Renal cortical epithelial cell (primary cell): ENCODE measurements around the gene DYNLT3. TPM values are rescaled to one million over a fixed set of nuclear protein-coding genes. Genes with fewer than 3 reads are reported as not detected.

Source experiments
- DNase-seq: peaks from one replicate; pipeline ENCODE4 v3.0.0-alpha.2; 2011; ENCODE audit warnings: low read depth
- total RNA-seq: library from RNA; depleted of rRNA; stranded (reverse); fragments of >200 nt; gene quantifications from 2 replicates; pipeline ENCODE4 v1.2.3, GENCODE V29; 2014

DYNLT3 gene
- total RNA-seq, result 49.9 and 79.0 TPM in 2 replicates

DNA sequence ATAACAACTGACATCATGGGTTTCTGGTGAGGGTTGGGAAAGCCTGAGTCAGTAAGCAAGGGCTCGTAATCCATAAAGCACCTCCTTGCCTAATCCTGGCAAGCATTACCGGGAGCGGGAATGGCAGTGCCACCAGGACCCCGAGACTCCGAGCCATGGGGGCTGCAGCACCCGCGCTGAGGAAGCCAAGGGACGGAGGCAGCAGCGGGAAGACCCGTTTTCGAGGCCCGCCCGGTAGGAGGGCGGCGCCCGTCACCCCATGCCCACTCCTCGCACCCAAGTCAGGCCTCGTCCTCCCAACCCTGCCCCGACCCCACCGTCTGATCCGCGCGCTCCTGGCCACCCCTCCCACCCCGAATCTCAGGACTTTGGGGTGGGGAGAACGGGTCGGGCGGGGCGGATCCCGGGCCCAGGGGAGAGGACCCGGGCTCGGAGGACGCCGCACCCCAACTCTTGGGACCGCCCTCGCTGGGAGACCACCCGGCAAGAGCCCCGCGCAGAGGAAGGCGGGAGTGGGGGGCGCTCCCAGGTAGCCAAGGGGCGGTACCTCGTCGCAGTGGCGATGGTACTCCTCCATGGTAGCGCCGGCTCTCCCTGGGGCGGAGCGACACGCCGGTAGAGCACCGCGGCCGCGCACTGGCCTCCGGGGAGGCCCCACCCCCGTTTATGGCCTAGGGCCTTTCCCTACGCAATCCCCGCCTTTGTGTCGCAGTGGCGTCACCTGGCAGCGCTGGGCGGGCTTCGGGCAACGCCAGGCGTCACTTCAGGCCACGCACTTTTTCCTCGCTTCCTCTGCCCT lies at the start of gene DYNLT3:
DYNLT3 (minus strand) TSS at position 638 of the 799 bp plus-strand sequence; CDS start at position 577, 61 bp downstream.
- DNase-seq, result peak; percentile 39

- peak; percentile 29 for DNase-seq
Observed at GRCh38 chrX:37896511-37896890, 49.1 kb upstream of the DYNLT3 start.

DNA sequence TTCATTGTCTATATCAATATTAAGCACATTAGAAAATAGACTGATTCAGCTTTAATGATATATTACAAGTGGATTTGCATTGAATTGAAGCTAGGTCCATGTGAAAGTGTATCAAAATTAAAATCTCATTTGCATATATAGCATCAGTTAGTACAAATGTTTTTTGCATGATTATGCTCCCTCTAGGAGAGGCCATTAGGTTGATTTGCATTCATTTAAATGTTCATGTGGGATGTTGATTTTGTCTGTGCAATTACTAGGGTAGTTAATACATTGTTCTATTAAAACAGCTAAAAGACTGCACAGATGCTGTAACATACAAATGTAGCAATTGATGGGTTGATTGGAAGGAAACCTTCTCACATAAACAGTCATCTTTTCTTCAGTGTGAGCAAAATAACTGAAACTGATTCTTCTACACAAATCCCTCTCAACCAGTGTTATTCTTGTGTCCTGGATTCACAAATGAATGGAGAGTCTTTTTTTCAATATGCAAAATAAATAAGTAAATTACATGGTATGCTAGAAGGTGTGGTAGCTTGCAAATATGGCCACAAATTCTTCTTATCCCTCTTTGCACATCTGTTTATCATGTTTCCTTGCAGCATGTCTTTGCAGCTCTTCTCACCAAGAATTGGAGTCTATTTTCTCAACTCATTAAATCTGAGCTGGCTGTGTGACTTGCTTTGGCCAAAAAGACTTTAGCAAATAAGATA lies 48.6 kb upstream of the DYNLT3 start:
- no peak for DNase-seq

DNA sequence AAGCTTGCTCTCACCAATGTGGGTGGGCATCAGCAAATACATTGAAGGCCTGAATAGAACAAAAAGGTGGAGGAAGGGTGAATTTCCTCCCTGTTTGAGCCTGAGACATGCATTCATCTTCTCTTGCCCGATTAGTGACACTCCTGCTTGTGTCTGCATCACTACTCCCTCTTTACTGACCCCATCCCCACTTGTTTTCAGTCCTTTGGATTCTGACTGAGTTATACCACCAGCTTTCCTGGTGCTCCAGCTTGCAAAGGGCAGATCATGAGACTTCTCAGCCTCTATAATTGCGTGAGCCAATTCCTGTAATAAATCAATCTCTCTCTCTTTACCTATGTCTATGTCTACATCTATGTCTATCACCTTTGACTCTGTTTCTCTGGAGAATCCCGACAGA lies 47.4 kb upstream of the DYNLT3 start:
- no peak for DNase-seq

GRCh38 chrX:37888010-37888409 lies 40.6 kb upstream of the DYNLT3 start:
- DNase-seq, result no peak

- DNase-seq, result no peak
Observed at GRCh38 chrX:37887347-37887746, 40.0 kb upstream of the DYNLT3 start.

- DNase-seq, result peak; percentile 49
Observed at GRCh38 chrX:37883196-37883595, 35.8 kb upstream of the DYNLT3 start.

GRCh38 chrX:37879692-37880091 lies 32.3 kb upstream of the DYNLT3 start:
- no peak for DNase-seq

DNA sequence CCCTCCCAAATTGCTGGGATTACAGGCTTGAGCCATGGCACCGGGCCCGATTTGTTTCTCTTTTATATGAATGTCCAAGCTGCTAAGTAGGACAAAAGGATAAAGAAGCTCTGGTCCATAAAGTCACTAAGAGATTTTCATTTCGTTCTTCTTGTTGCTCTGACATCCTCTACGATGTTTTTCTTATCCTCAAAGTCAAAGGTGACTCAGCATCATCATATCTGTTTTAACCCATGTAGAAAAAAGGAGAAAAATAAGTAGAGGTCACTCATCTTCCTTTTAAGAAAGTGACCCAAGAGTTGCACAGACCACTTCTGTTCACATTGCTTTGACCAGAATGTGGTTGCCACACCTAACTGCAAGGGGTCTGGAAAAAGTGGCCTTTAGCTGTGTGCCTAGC lies 29.3 kb upstream of the DYNLT3 start:
- DNase-seq, result no peak

GRCh38 chrX:37875675-37876074 lies 28.3 kb upstream of the DYNLT3 start:
- DNase-seq, result no peak

DNA sequence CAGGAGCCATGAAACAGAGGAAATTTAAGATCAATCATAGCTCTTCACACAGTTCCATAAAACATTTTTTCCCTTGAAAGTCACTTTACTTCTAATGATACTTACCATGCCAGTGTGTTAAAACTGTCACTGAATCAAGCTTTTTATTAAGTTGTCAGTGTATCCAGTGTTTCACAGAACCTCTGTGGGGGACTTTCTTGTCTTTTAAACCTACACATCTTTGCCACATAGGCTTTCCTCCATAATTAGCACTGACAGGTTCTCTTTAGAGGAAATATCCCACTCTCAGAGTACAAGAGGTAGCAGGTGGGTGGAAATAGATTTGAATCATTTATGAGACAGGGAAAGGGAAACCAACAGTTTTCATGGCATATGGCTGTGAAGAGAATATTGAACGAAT lies 25.8 kb upstream of the DYNLT3 start:
- no peak for DNase-seq

- DNase-seq, result no peak
Observed at GRCh38 chrX:37872303-37872655, 24.9 kb upstream of the DYNLT3 start.

DNA sequence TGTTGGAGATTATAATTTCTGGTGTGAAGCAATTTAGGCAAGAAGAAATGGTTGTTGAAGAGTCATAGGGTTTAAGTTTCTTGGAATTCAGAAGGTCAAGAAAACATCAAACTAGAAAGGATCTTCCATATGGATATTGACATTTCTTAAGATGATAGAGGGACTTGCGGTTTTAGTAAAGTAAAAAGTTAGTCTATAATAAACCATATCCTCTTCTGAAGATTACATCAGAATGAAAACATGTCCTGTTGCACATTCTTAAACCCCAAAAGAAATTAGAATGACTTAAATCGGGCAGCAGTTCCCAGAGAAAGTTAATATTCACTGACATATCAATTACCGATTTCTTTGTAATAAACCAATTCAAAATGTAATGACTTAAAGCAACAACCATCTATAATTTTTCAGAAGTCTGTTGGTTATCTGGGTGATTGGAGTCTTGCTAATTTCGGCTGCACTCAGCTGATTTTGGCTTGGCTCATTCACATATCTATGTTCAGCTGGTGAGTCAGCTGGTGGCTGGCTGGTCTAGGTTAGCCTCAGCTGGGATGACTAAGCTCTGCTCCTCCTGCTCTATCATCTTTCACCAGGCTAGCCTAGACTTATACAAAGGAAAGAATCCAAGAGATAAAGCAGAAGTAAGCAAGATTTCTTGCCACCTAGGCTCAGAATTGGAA lies 24.4 kb upstream of the DYNLT3 start:
- DNase-seq, result peak; percentile 76

DNA sequence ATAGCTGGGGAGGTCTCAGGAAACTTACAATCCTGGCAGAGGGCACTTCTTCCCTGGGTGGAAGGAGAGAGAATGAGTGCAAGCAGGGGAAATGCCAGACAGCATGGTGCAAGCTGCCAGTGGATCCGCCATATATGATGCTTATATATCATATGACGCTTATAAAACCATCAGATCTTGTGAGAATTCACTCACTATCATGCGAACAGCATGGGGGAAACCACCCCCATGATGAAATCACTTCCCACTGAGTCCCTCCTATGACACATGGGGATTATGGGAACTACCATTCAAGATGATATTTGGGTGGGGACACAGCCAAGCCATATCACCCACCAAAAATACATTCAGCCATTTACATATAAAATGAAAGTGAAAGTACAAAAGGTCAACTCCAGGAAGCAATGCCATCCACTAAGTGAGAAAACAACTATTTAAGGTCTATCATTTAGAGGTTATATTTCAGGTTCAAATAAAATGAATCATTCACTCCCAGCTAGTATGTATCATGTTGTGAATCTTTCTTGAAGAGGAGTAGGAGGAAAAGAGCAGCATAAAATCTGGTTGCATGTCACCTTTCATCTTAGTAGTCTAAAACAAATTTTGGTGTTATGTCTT lies 20.3 kb upstream of the DYNLT3 start:
- DNase-seq, result no peak

- no peak for DNase-seq
Observed at GRCh38 chrX:37863728-37864127, 16.4 kb upstream of the DYNLT3 start.

- no peak for DNase-seq
Observed at GRCh38 chrX:37862851-37863250, 15.5 kb upstream of the DYNLT3 start.

DNA sequence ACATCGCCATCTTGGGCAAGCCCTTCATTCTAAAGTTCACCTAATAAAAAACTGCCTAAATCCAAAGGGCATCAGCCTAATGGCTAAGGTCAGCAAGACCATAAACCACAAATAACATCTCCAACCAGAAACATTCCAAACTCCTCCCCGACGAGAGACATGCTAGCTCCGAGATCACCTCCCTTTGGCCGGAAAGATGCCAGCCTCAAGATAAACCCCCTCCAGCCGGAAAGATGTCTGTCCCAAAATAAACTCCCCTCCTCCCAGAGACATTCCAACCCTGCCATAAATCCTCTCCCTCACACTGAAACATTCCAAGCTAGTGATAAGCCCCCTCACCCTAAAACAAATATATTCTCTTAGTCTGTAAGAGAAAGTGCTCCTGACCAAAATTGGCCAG lies 13.3 kb upstream of the DYNLT3 start:
- DNase-seq, result no peak

GRCh38 chrX:37854748-37855147 lies 7.4 kb upstream of the DYNLT3 start:
- DNase-seq, result no peak

DNA sequence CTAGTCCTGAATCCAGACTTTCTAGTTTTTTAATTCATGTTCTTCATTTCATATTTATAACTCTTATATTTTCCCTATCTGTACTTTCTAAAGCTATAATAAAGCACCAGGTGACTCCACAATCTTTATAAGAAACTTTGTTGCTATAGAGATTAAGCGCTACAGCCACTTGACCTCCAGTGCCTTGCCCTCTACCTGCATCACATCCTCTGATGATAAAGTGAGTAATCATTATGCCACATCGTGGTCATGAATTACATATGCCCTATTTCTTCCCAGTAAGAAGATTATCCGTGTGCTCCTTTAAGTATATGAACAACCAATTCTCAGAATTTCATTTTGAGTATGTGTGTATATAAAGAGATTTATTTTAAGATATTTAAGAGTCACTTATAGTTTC lies 6.8 kb upstream of the DYNLT3 start:
- no peak for DNase-seq

GRCh38 chrX:37847733-37848197 lies 394 bp upstream of the DYNLT3 start:
- no peak for DNase-seq

GRCh38 chrX:37846558-37846933 lies 825 bp downstream of the DYNLT3 start:
- no peak for DNase-seq

- peak; percentile 26 for DNase-seq
Observed at GRCh38 chrX:37846141-37846540, 1.2 kb downstream of the DYNLT3 start.
